ENCODE measurements around the gene GOPC. TPM values are rescaled to one million over a fixed set of nuclear protein-coding genes. Genes with fewer than 3 reads are reported as not detected.

GOPC gene
- total and polyA plus RNA-seq, 2 experiments from 2014 or later, result 15.5 to 26.4 TPM

- Histone ChIP-seq H3K79me2 (replicated peaks; ENCODE audit: insufficient read depth) (no peaks in the 10 kb centered on the region), H2AFZ (no peak overlapping the region), H3K27me3 (ENCODE audit: insufficient read depth) (no peaks in the 10 kb centered on the region), H3F3A (replicated peaks; ENCODE audit: low read depth) (no peaks in the 10 kb centered on the region), H3K4me1 (ENCODE audit: insufficient read depth) (peaks cover 25% of the 10 kb centered on the region), H3K27ac (ENCODE audit: low read depth) (no peak overlapping the region), H4K20me1 (replicated peaks; ENCODE audit: insufficient read depth) (no peaks in the 10 kb centered on the region), H3K9me2 (ENCODE audit: insufficient read depth) (no peaks in the 10 kb centered on the region), H3K4me2 (no peak overlapping the region), H3K36me3 (ENCODE audit: insufficient read depth) (no peaks in the 10 kb centered on the region; the same call in 1 of the 2 replicates), H3K4me3 (no peak overlapping the region)
- Mint-ChIP-seq H3K27me3 (ENCODE audit: insufficient read depth, low read depth, poor library complexity) (peaks cover 5% of the 10 kb centered on the region), H3K36me3 (ENCODE audit: low read depth) (peaks cover 30% of the 10 kb centered on the region), H3K27ac (no peak overlapping the region), H3K9me3 (peaks cover 37% of the 10 kb centered on the region), H3K4me1 (peaks cover 25% of the 10 kb centered on the region), H3K4me3 (no peak overlapping the region)
- DNase-seq (ENCODE audit: low spot score) (no peak), ATAC-seq (no peak)
- no peak for TF ChIP-seq ZNF114 (CRISPR knock-in tag; IDR thresholded peaks at IDR 0.05)
- no peak for TF ChIP-seq CTCF (conservative IDR thresholded peaks at IDR 0.05; ENCODE audit: low read depth in 2 of 2)
- no peak for TF ChIP-seq ZNF331 (CRISPR knock-in tag; IDR thresholded peaks at IDR 0.05; ENCODE audit: low read depth)
- TF ChIP-seq STAT1 (IDR thresholded peaks at IDR 0.05; ENCODE audit: unreplicated experiment), result no peak
- no peak for TF ChIP-seq ETS1 (IDR thresholded peaks at IDR 0.05)
- TF ChIP-seq ZNF462 (CRISPR knock-in tag; IDR thresholded peaks at IDR 0.05), result no peak
- no peak for TF ChIP-seq EZH2 (IDR thresholded peaks at IDR 0.05; ENCODE audit: low read depth, unreplicated experiment)
- no peak for TF ChIP-seq POLR2AphosphoS5 (IDR thresholded peaks at IDR 0.05; ENCODE audit: low read depth)
- TF ChIP-seq REST (IDR thresholded peaks at IDR 0.05; ENCODE audit: unreplicated experiment), result no peak
- TF ChIP-seq JUNB (IDR thresholded peaks at IDR 0.05; ENCODE audit: unreplicated experiment), result no peak
- no peak for TF ChIP-seq EZH2phosphoT487 (IDR thresholded peaks at IDR 0.05; ENCODE audit: unreplicated experiment)
- TF ChIP-seq NANOG (IDR thresholded peaks at IDR 0.05; ENCODE audit: borderline replicate concordance), result no peak
- no peak for TF ChIP-seq CREB1 (CRISPR knock-in tag; IDR thresholded peaks at IDR 0.05; ENCODE audit: low read depth)
These were observed 16.9 kb upstream of the GOPC start for GRCh38 chr6:117619178-117619577.
